Endodermal cell (in vitro differentiated cells): ENCODE data around the gene TCOF1. TPM values are rescaled to one million over a fixed set of nuclear protein-coding genes. Genes with fewer than 3 reads are reported as not detected.

Experiments used
- DNase-seq: peaks from one replicate; pipeline ENCODE4 v3.0.0-alpha.2; 2017
- H3K27ac ChIP-seq: 2 replicates; pipeline ENCODE4 v1.5.1; 2013; ENCODE audit warnings: mild to moderate bottlenecking, low read depth, low read length, moderate library complexity
- H3K27me3 ChIP-seq: 2 replicates; pipeline ENCODE4 v1.6.1; 2013; ENCODE audit warnings: mild to moderate bottlenecking, low read length, moderate library complexity; ENCODE audit not compliant: insufficient read depth, control insufficient read depth, poor library complexity, severe bottlenecking
- H3K36me3 ChIP-seq: 2 replicates; pipeline ENCODE4 v1.7.0; 2013; ENCODE audit warnings: mild to moderate bottlenecking, low read length, moderate library complexity; ENCODE audit not compliant: control insufficient read depth, insufficient read depth
- H3K4me1 ChIP-seq: one replicate; pipeline ENCODE4 v1.7.0; 2013; ENCODE audit warnings: low read length; ENCODE audit not compliant: control insufficient read depth, insufficient read depth
- H3K4me3 ChIP-seq: 2 replicates; pipeline ENCODE4 v1.5.1; 2013; ENCODE audit warnings: mild to moderate bottlenecking, low read length, moderate library complexity
- H3K9ac ChIP-seq: 2 replicates; pipeline ENCODE4 v1.6.1; 2013; ENCODE audit warnings: mild to moderate bottlenecking, low read length, moderate library complexity; ENCODE audit not compliant: poor library complexity, severe bottlenecking; ENCODE audit errors: extremely low read depth
- H3K9me3 ChIP-seq: 2 replicates; pipeline ENCODE4 v1.6.1; 2013; ENCODE audit warnings: mild to moderate bottlenecking, low read length, moderate library complexity; ENCODE audit not compliant: control insufficient read depth
- H3K27ac Mint-ChIP-seq: 2 replicates; pipeline ENCODE4 v1.8.0; 2020; ENCODE audit warnings: mixed read lengths
- H3K27me3 Mint-ChIP-seq: 2 replicates; pipeline ENCODE4 v1.8.0; 2021; ENCODE audit warnings: mild to moderate bottlenecking, mixed read lengths; ENCODE audit not compliant: insufficient read depth
- H3K36me3 Mint-ChIP-seq: 2 replicates; pipeline ENCODE4 v1.8.0; 2020; ENCODE audit warnings: low read depth, mixed read lengths
- H3K4me1 Mint-ChIP-seq: 2 replicates; pipeline ENCODE4 v1.8.0; 2020; ENCODE audit warnings: mixed read lengths
- H3K4me3 Mint-ChIP-seq: 2 replicates; pipeline ENCODE4 v1.8.0; 2020; ENCODE audit warnings: mild to moderate bottlenecking, moderate library complexity, mixed read lengths
- H3K9me3 Mint-ChIP-seq: 2 replicates; pipeline ENCODE4 v1.8.0; 2020; ENCODE audit warnings: mild to moderate bottlenecking, mixed read lengths
- CTCF ChIP-seq: fragments of 200-600 bp; sonication (generic); conservative IDR thresholded peaks from 2 replicates; pipeline ENCODE4 v1.5.0; 2021; ENCODE audit warnings: antibody characterized with exemption, mild to moderate bottlenecking
- WGBS, 2 experiments: methylation state at CpG; one replicate each; pipeline versions ENCODE4 v1.1.5 to v1.1.7; 2013; ENCODE audit warnings: missing lambda C conversion rate in 2 of 2, mixed read lengths in 1 of 2; ENCODE audit not compliant: insufficient coverage in 1 of 2, insufficient read length in 1 of 2; 5-methylcytosine and 5-hydroxymethylcytosine counted together
- total RNA-seq, 2 donors: library from RNA; stranded (reverse); fragmentation: NEBNext Ultra II Directional in 1 of 2; extraction: Animal tissue kit (Norgen Biotek cat#: 25700) in 1 of 2; gene quantifications; 2 replicates in 1 of 2; 3 replicates in 1 of 2; pipeline ENCODE4 v1.2.1, GENCODE V29; 2021

The TCOF1 gene
- total RNA-seq, 2 donors from 2014 or later: 88.8 to 107 TPM

GRCh38 chr5:150394912-150395687 is 37.6 kb downstream of the TCOF1 start:
- 94 to 96% methylated on average over 3 to 13 of the region's 13 CpGs for WGBS, 2 experiments
- peak; percentile 51 for TF ChIP-seq CTCF
- DNase-seq: no peak
- Histone ChIP-seq H3K4me3 (no peak overlapping the region), H3K36me3 (peaks cover 91% of the 10 kb centered on the region), H3K4me1 (no peaks in the 10 kb centered on the region), H3K9me3 (no peaks in the 10 kb centered on the region), H3K27ac (peak overlapping the region; percentile 17), H3K27me3 (no peaks in the 10 kb centered on the region), H3K9ac (no peak overlapping the region)
- no peak overlapping the region for H3K27ac Mint-ChIP-seq
- H3K27me3 Mint-ChIP-seq: no peaks in the 10 kb centered on the region
- H3K4me1 Mint-ChIP-seq: no peaks in the 10 kb centered on the region
- no peaks in the 10 kb centered on the region for H3K9me3 Mint-ChIP-seq
- peaks cover 80% of the 10 kb centered on the region for H3K36me3 Mint-ChIP-seq
- no peak overlapping the region for H3K4me3 Mint-ChIP-seq

- Mint-ChIP-seq H3K27me3 (no peaks in the 10 kb centered on the region), H3K27ac (no peak overlapping the region)
Measured at GRCh38 chr5:150395688-150395975, 38.1 kb downstream of the TCOF1 start.

GRCh38 chr5:150396267-150396666 is 38.8 kb downstream of the TCOF1 start:
- no peaks in the 10 kb centered on the region for H3K4me1 ChIP-seq
- Mint-ChIP-seq H3K4me3 (no peak overlapping the region), H3K9me3 (no peaks in the 10 kb centered on the region), H3K36me3 (peaks cover 75% of the 10 kb centered on the region), H3K27me3 (no peaks in the 10 kb centered on the region), H3K4me1 (no peaks in the 10 kb centered on the region), H3K27ac (no peak overlapping the region)
- no peak overlapping the region for H3K27ac ChIP-seq
- WGBS, 2 experiments: 95 to 96% methylated on average over 6 to 7 of the region's 7 CpGs
- no peak for DNase-seq
- H3K9me3 ChIP-seq: no peaks in the 10 kb centered on the region
- peaks cover 86% of the 10 kb centered on the region for H3K36me3 ChIP-seq
- no peaks in the 10 kb centered on the region for H3K27me3 ChIP-seq
- TF ChIP-seq CTCF: no peak
- H3K4me3 ChIP-seq: no peak overlapping the region
- no peak overlapping the region for H3K9ac ChIP-seq

More at GRCh38 chr5:150395688-150395975, 38.1 kb downstream of the TCOF1 start:
- no peaks in the 10 kb centered on the region for H3K9me3 Mint-ChIP-seq
- Histone ChIP-seq H3K27ac (no peak overlapping the region), H3K9me3 (no peaks in the 10 kb centered on the region), H3K4me1 (no peaks in the 10 kb centered on the region), H3K9ac (no peak overlapping the region), H3K36me3 (peaks cover 93% of the 10 kb centered on the region), H3K27me3 (no peaks in the 10 kb centered on the region), H3K4me3 (no peak overlapping the region)
- no peak for TF ChIP-seq CTCF
- peaks cover 81% of the 10 kb centered on the region for H3K36me3 Mint-ChIP-seq
- 94 to 100% methylated on average over 1 to 2 of the region's 2 CpGs for WGBS, 2 experiments
- no peaks in the 10 kb centered on the region for H3K4me1 Mint-ChIP-seq
- no peak for DNase-seq
- no peak overlapping the region for H3K4me3 Mint-ChIP-seq
